Effector CD8-positive, alpha-beta T cell (primary cell): ENCODE data around the gene ADAM15.

Experiments used
- DNase-seq: peaks from one replicate; lab custom pipeline; 2025; lab: John Stamatoyannopoulos, UW

ADAM15 gene

GRCh38 chr1:155012776-155013602 lies 38.1 kb upstream of the ADAM15 start:
- no peak for DNase-seq

GRCh38 chr1:155013632-155014031 lies 37.5 kb upstream of the ADAM15 start:
- DNase-seq: no peak

GRCh38 chr1:155014709-155015508 lies 36.2 kb upstream of the ADAM15 start:
- no peak for DNase-seq

GRCh38 chr1:155015527-155016230 lies 35.4 kb upstream of the ADAM15 start:
- no peak for DNase-seq

- DNase-seq: no peak
Observed at GRCh38 chr1:155016231-155016831, 34.8 kb upstream of the ADAM15 start.

- DNase-seq: peak; percentile 78
Observed at GRCh38 chr1:155017041-155017945, 33.8 kb upstream of the ADAM15 start.

GRCh38 chr1:155017946-155018316 lies 33.2 kb upstream of the ADAM15 start:
- DNase-seq: no peak

GRCh38 chr1:155018617-155019348 lies 32.3 kb upstream of the ADAM15 start:
- no peak for DNase-seq

- DNase-seq: no peak
Observed at GRCh38 chr1:155019377-155020245, 31.5 kb upstream of the ADAM15 start.

GRCh38 chr1:155022136-155022926 lies 28.8 kb upstream of the ADAM15 start:
- DNase-seq: no peak

GRCh38 chr1:155022927-155023236 lies 28.2 kb upstream of the ADAM15 start:
- no peak for DNase-seq

GRCh38 chr1:155023627-155024026 lies 27.5 kb upstream of the ADAM15 start:
- no peak for DNase-seq

GRCh38 chr1:155024315-155024714 lies 26.8 kb upstream of the ADAM15 start:
- no peak for DNase-seq

GRCh38 chr1:155026154-155026553 lies 25.0 kb upstream of the ADAM15 start:
- no peak for DNase-seq

- DNase-seq: no peak
Observed at GRCh38 chr1:155026588-155026987, 24.5 kb upstream of the ADAM15 start.

GRCh38 chr1:155029513-155030242 lies 21.4 kb upstream of the ADAM15 start:
- no peak for DNase-seq

- DNase-seq: no peak
Observed at GRCh38 chr1:155030243-155030795, 20.8 kb upstream of the ADAM15 start.

- no peak for DNase-seq
Observed at GRCh38 chr1:155030899-155031298, 20.2 kb upstream of the ADAM15 start.
